ENCODE measurements around the gene COL9A2. TPM values are rescaled to one million over a fixed set of nuclear protein-coding genes. Genes with fewer than 3 reads are reported as not detected.

The COL9A2 gene
- polyA plus RNA-seq, 1 of the 3 experiments (the other 2 are of a cell fraction): 0.94 TPM

- no peak overlapping the region for H3K9ac ChIP-seq
- 64% methylated on average over 3 of the region's 3 CpGs for WGBS (ENCODE audit: low lambda C conversion rate)
- no peak for DNase-seq
- H3K4me1 ChIP-seq (ENCODE audit: control insufficient read depth in 1 of 2, insufficient read depth in 2 of 2, low read depth in 1 of 2, low read length in 1 of 2): no peaks in the 10 kb centered on the region
- ChIA-PET POLR2A (no interaction called here), CTCF (interaction anchor here (1.8 to 9.4 kb wide), 3 partner anchors 16 to 209 kb away, joined by 7 to 71 read pairs (median 7); no protein-coding TSS in a partner anchor)
- no peak overlapping the region for H2AFZ ChIP-seq (ENCODE audit: low read depth)
- no peaks in the 10 kb centered on the region for H3K9me2 ChIP-seq
- no peaks in the 10 kb centered on the region for H4K20me1 ChIP-seq (ENCODE audit: insufficient read depth)
- H3K27me3 ChIP-seq (ENCODE audit: insufficient read depth): no peaks in the 10 kb centered on the region
- H3K9me3 ChIP-seq: peaks cover 7% of the 10 kb centered on the region; the same call in 1 of the 2 replicates
- no peak overlapping the region for H3K4me3 ChIP-seq (ENCODE audit: low read depth in 2 of 2, low read length in 1 of 2)
- TF ChIP-seq RFX5 (IDR thresholded peaks at IDR 0.05; ENCODE audit: low read length) (no peak), NFIC (IDR thresholded peaks at IDR 0.05; ENCODE audit: borderline replicate concordance) (no peak), NRF1 (IDR thresholded peaks at IDR 0.05; ENCODE audit: low read depth, low read length) (no peak), FOSL2 (IDR thresholded peaks at IDR 0.05; ENCODE audit: borderline replicate concordance, low read depth) (no peak), GATA2 (CRISPR knock-in tag; IDR thresholded peaks at IDR 0.05) (no peak), JUND (IDR thresholded peaks at IDR 0.05) (no peak), MEF2A (IDR thresholded peaks at IDR 0.05; ENCODE audit: borderline replicate concordance, low read depth) (no peak), PBX3 (IDR thresholded peaks at IDR 0.05) (no peak), TEAD4 (IDR thresholded peaks at IDR 0.05; ENCODE audit: borderline replicate concordance, insufficient read depth) (no peak), EZH2phosphoT487 (IDR thresholded peaks at IDR 0.05; ENCODE audit: borderline replicate concordance, low read depth) (no peak), POLR2AphosphoS5 (IDR thresholded peaks at IDR 0.05; ENCODE audit: low read depth, low read length) (no peak), GABPA (IDR thresholded peaks at IDR 0.05; ENCODE audit: low read depth) (no peak), SIN3A (IDR thresholded peaks at IDR 0.05; ENCODE audit: borderline replicate concordance, low read depth, low read length) (no peak), RXRA (IDR thresholded peaks at IDR 0.05; ENCODE audit: borderline replicate concordance, low read depth) (no peak), MXI1 (IDR thresholded peaks at IDR 0.05; ENCODE audit: low read depth, low read length) (no peak), IRF3 (IDR thresholded peaks at IDR 0.05; ENCODE audit: low read depth, low read length) (no peak), TAF1 (IDR thresholded peaks at IDR 0.05; ENCODE audit: borderline replicate concordance, low read depth, low read length) (no peak), ZBTB33 (IDR thresholded peaks at IDR 0.05; ENCODE audit: borderline replicate concordance, low read depth) (no peak), RAD21 (IDR thresholded peaks at IDR 0.05; ENCODE audit: low read length) (no peak), FOXM1 (IDR thresholded peaks at IDR 0.05; ENCODE audit: low read depth) (no peak)
- H3K36me3 ChIP-seq (replicated peaks in 1 of 2; ENCODE audit: control insufficient read depth in 1 of 2, insufficient read depth in 2 of 2, low read length in 1 of 2): no peaks in the 10 kb centered on the region
- no peaks in the 10 kb centered on the region for H3F3A ChIP-seq (replicated peaks; ENCODE audit: insufficient read depth)
- H3K79me2 ChIP-seq (ENCODE audit: insufficient read depth): no peaks in the 10 kb centered on the region
- H3K4me2 ChIP-seq: no peak overlapping the region
- H3K27ac ChIP-seq (ENCODE audit: low read depth in 2 of 2, low read length in 1 of 2): no peak overlapping the region
Observed at GRCh38 chr1:40353082-40353481, 36.0 kb upstream of the COL9A2 start.

Data from SK-N-SH (cell line).